ENCODE measurements around the gene ZNF224. TPM values are rescaled to one million over a fixed set of nuclear protein-coding genes. Genes with fewer than 3 reads are reported as not detected.
A peak's percentile ranks its signal among the peaks of the same experiment; 100 is the strongest.

The ZNF224 gene
- total and polyA plus RNA-seq, 4 experiments from 2014 or later = 10.8 to 91.2 (median 50.0) TPM

- no peak for DNase-seq
- Mint-ChIP-seq H3K36me3 (peaks cover 53 to 65% of the 10 kb centered on the region in 2 donors), H3K27me3 (no peaks in the 10 kb centered on the region), H3K4me3 (peak overlapping the region in 1 of 8 donors; percentile 31), H3K27ac (no peak overlapping the region), H3K4me1 (peaks cover 0 to 13% (median 7%) of the 10 kb centered on the region in 4 donors), H3K9me3 (peaks cover 2 to 83% (median 71%) of the 10 kb centered on the region in 8 donors)
- intact Hi-C loops (cut with micrococcal nuclease) = no loop called here
- peaks cover 0 to 42% of the 10 kb centered on the region in 2 donors for H3K9me3 ChIP-seq (ENCODE audit: control insufficient read depth in 1 of 2, low read length in 2 of 2)
- CTCF ChIA-PET (ENCODE audit: partially characterized antibody) = no interaction called here
- peaks cover 9% of the 10 kb centered on the region for H3K4me1 ChIP-seq (ENCODE audit: insufficient read depth, low read length)
- POLR2A ChIA-PET (ENCODE audit: partially characterized antibody) = no interaction called here
- H3K27ac ChIP-seq (ENCODE audit: low read depth, low read length) = no peak overlapping the region
- H3K36me3 ChIP-seq (ENCODE audit: insufficient read depth, low read length) = peaks cover 14% of the 10 kb centered on the region
- no peaks in the 10 kb centered on the region for H3K27me3 ChIP-seq (ENCODE audit: insufficient read depth, low read length)
- no peak overlapping the region for H3K4me3 ChIP-seq (ENCODE audit: low read length in 2 of 2)
Observed at GRCh38 chr19:44107751-44108150, 13.6 kb downstream of the ZNF224 start.

DNA sequence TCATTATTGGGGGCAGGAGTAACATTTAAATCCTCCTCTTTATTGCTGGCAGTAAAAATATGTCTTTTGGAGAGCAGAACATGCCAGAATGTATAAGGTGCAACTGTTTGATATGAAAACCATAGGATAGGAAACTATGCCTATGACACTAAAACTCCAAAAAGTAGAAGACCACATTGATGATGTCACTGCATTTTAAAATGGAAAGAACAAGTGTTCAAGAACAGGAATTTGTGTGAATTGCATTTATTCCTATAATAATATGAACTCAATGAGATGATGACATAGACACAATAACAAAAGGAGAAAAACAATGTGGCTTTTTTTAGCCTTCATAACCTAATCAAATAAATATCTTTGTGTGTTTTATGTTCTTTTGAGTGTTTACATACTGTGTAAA is 15.3 kb downstream of the ZNF224 start:
- Mint-ChIP-seq H3K36me3 (peaks cover 35 to 64% of the 10 kb centered on the region in 2 donors), H3K4me1 (peaks cover 6 to 28% (median 19%) of the 10 kb centered on the region in 4 donors), H3K27me3 (no peaks in the 10 kb centered on the region), H3K4me3 (peak overlapping the region in 1 of 8 donors; percentile 22), H3K27ac (no peak overlapping the region), H3K9me3 (peaks cover 2 to 68% (median 59%) of the 10 kb centered on the region in 8 donors)
- no peak overlapping the region for H3K27ac ChIP-seq (ENCODE audit: low read depth, low read length)
- no peaks in the 10 kb centered on the region for H3K27me3 ChIP-seq (ENCODE audit: insufficient read depth, low read length)
- no peak overlapping the region for H3K4me3 ChIP-seq (ENCODE audit: low read length in 2 of 2)
- intact Hi-C loops (cut with micrococcal nuclease) = no loop called here
- no peak for DNase-seq
- POLR2A ChIA-PET (ENCODE audit: partially characterized antibody) = no interaction called here
- CTCF ChIA-PET (ENCODE audit: partially characterized antibody) = no interaction called here
- peaks cover 19% of the 10 kb centered on the region for H3K4me1 ChIP-seq (ENCODE audit: insufficient read depth, low read length)
- H3K36me3 ChIP-seq (ENCODE audit: insufficient read depth, low read length) = peaks cover 12% of the 10 kb centered on the region
- peaks cover 0 to 39% of the 10 kb centered on the region in 2 donors for H3K9me3 ChIP-seq (ENCODE audit: control insufficient read depth in 1 of 2, low read length in 2 of 2)

- H3K9me3 Mint-ChIP-seq = peaks cover 2 to 46% (median 40%) of the 10 kb centered on the region in 8 donors
- no peak for DNase-seq
- intact Hi-C loops (cut with micrococcal nuclease) = no loop called here
- H3K4me1 Mint-ChIP-seq = peaks cover 9 to 40% (median 23%) of the 10 kb centered on the region in 4 donors
- peaks cover 0 to 22% of the 10 kb centered on the region in 2 donors for H3K9me3 ChIP-seq (ENCODE audit: control insufficient read depth in 1 of 2, low read length in 2 of 2)
- peaks cover 19% of the 10 kb centered on the region for H3K4me1 ChIP-seq (ENCODE audit: insufficient read depth, low read length)
- peak overlapping the region in 2 of 7 donors; percentile 3 to 55 for H3K27ac Mint-ChIP-seq
- ChIA-PET POLR2A (ENCODE audit: partially characterized antibody) (interaction anchor here (1.3 to 3.3 kb wide), 2 partner anchors 17 to 20 kb away, joined by 5 to 24 read pairs; partner anchors contain the start of gene ZNF224), CTCF (ENCODE audit: partially characterized antibody) (interaction anchor here (1.0 kb wide), 1 partner anchor 17 kb away, joined by 3 read pairs; no protein-coding TSS in a partner anchor)
- H3K27me3 Mint-ChIP-seq = no peaks in the 10 kb centered on the region
- H3K4me3 ChIP-seq (ENCODE audit: low read length in 2 of 2) = no peak overlapping the region
- no peaks in the 10 kb centered on the region for H3K27me3 ChIP-seq (ENCODE audit: insufficient read depth, low read length)
- no peak overlapping the region for H3K27ac ChIP-seq (ENCODE audit: low read depth, low read length)
- peaks cover 22 to 51% of the 10 kb centered on the region in 2 donors for H3K36me3 Mint-ChIP-seq
- H3K4me3 Mint-ChIP-seq = peak overlapping the region; percentile 15 to 96 (median 52)
- peaks cover 6% of the 10 kb centered on the region for H3K36me3 ChIP-seq (ENCODE audit: insufficient read depth, low read length)
Observed at GRCh38 chr19:44111910-44112463, 17.8 kb downstream of the ZNF224 start.

DNA sequence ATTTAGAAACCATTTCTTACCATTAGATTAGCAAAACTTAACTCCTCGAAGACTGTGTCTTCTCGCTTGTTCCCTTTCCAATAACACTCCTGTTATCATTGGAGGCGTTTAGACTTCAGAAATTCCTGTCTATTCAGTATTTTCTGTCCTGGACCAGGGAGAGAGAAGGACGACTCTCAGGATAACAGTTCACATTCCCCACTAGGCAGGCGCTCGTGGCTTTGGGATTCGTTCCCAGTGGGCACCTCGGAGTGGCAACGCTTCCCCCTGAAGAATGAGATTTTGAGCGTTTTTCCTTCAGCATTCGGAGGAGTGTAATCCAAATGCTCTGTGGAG is 18.6 kb downstream of the ZNF224 start:
- H3K4me3 ChIP-seq (ENCODE audit: low read length in 2 of 2) = peak overlapping the region; percentile 92 to 96
- no peak for DNase-seq
- H3K4me1 Mint-ChIP-seq = peaks cover 9 to 40% (median 23%) of the 10 kb centered on the region in 4 donors
- intact Hi-C loops (cut with micrococcal nuclease) = loop anchor here (1.0 kb wide), 8 partner anchors 18 to 192 kb away; partner anchors contain the start of genes ZNF224, ZNF226, ZNF227 and ZNF230
- H3K4me3 Mint-ChIP-seq = peak overlapping the region; percentile 96 to 100 (median 99)
- ChIA-PET POLR2A (ENCODE audit: partially characterized antibody) (interaction anchor here (1.3 to 3.3 kb wide), 2 partner anchors 18 to 19 kb away, joined by 5 to 24 read pairs; partner anchors contain the start of gene ZNF224), CTCF (ENCODE audit: partially characterized antibody) (interaction anchor here (1.0 kb wide), 1 partner anchor 17 kb away, joined by 3 read pairs; no protein-coding TSS in a partner anchor)
- peak overlapping the region; percentile 75 to 98 (median 94) for H3K27ac Mint-ChIP-seq
- H3K27me3 ChIP-seq (ENCODE audit: insufficient read depth, low read length) = no peaks in the 10 kb centered on the region
- peak overlapping the region; percentile 30 for H3K27ac ChIP-seq (ENCODE audit: low read depth, low read length)
- peaks cover 0 to 14% of the 10 kb centered on the region in 2 donors for H3K9me3 ChIP-seq (ENCODE audit: control insufficient read depth in 1 of 2, low read length in 2 of 2)
- H3K4me1 ChIP-seq (ENCODE audit: insufficient read depth, low read length) = peaks cover 19% of the 10 kb centered on the region
- peaks cover 2 to 38% (median 32%) of the 10 kb centered on the region in 8 donors for H3K9me3 Mint-ChIP-seq
- peaks cover 21 to 51% of the 10 kb centered on the region in 2 donors for H3K36me3 Mint-ChIP-seq
- no peaks in the 10 kb centered on the region for H3K27me3 Mint-ChIP-seq
- H3K36me3 ChIP-seq (ENCODE audit: insufficient read depth, low read length) = peaks cover 5% of the 10 kb centered on the region

- Histone ChIP-seq H3K4me3 (ENCODE audit: low read length in 2 of 2) (peak within 1 kb of the TSS; percentile 92 to 96), H3K27ac (ENCODE audit: low read depth, low read length) (peak within 1 kb of the TSS; percentile 30), H3K36me3 (ENCODE audit: insufficient read depth, low read length) (peaks cover 5% of the 10 kb centered on the region), H3K27me3 (ENCODE audit: insufficient read depth, low read length) (no peaks in the 10 kb centered on the region), H3K4me1 (ENCODE audit: insufficient read depth, low read length) (peaks cover 19% of the 10 kb centered on the region), H3K9me3 (ENCODE audit: control insufficient read depth in 1 of 2, low read length in 2 of 2) (peaks cover 0 to 9% of the 10 kb centered on the region in 2 donors)
- Mint-ChIP-seq H3K4me1 (peaks cover 9 to 40% (median 23%) of the 10 kb centered on the region in 4 donors), H3K4me3 (peak within 1 kb of the TSS; percentile 96 to 100 (median 99)), H3K9me3 (peaks cover 2 to 33% (median 27%) of the 10 kb centered on the region in 8 donors), H3K27ac (peak within 1 kb of the TSS; percentile 75 to 98 (median 94)), H3K27me3 (no peaks in the 10 kb centered on the region), H3K36me3 (peaks cover 21 to 50% of the 10 kb centered on the region in 2 donors)
- intact Hi-C loops (cut with micrococcal nuclease) = loop anchor here (1.0 kb wide), 8 partner anchors 19 to 191 kb away; partner anchors contain the start of genes ZNF224, ZNF226, ZNF227 and ZNF230
- POLR2A ChIA-PET (ENCODE audit: partially characterized antibody) = interaction anchor here (1.3 to 3.3 kb wide), 4 partner anchors 18 to 62 kb away, joined by 4 to 24 read pairs (median 6); partner anchors contain the start of genes ZNF224 and ZNF226
- DNase-seq = peak; percentile 80 to 85 (median 84)
- CTCF ChIA-PET (ENCODE audit: partially characterized antibody) = no interaction called here
Observed at GRCh38 chr19:44113138-44113783, 19.1 kb downstream of the ZNF224 start, which contains the start of gene ZNF225. Gene ZNF225, plus strand, starts transcription at chr19:44113399. Its CDS starts 2,429 bp downstream, at chr19:44115828.

GRCh38 chr19:44113784-44114390 is 19.7 kb downstream of the ZNF224 start:
- Histone ChIP-seq H3K9me3 (ENCODE audit: control insufficient read depth in 1 of 2, low read length in 2 of 2) (peaks cover 0 to 6% of the 10 kb centered on the region in 2 donors), H3K4me3 (ENCODE audit: low read length in 2 of 2) (peak overlapping the region; percentile 92 to 96), H3K4me1 (ENCODE audit: insufficient read depth, low read length) (peaks cover 19% of the 10 kb centered on the region), H3K36me3 (ENCODE audit: insufficient read depth, low read length) (peaks cover 5% of the 10 kb centered on the region), H3K27me3 (ENCODE audit: insufficient read depth, low read length) (no peaks in the 10 kb centered on the region), H3K27ac (ENCODE audit: low read depth, low read length) (peak overlapping the region; percentile 30)
- Mint-ChIP-seq H3K36me3 (peaks cover 26 to 52% of the 10 kb centered on the region in 2 donors), H3K27ac (peak overlapping the region; percentile 75 to 98 (median 94)), H3K9me3 (peaks cover 2 to 29% (median 23%) of the 10 kb centered on the region in 8 donors), H3K27me3 (no peaks in the 10 kb centered on the region), H3K4me3 (peak overlapping the region; percentile 96 to 100 (median 99)), H3K4me1 (peaks cover 9 to 40% (median 23%) of the 10 kb centered on the region in 4 donors)
- no peak for DNase-seq
- ChIA-PET CTCF (ENCODE audit: partially characterized antibody) (interaction anchor here (1.0 kb wide), 1 partner anchor 19 kb away, joined by 3 read pairs; the partner anchor contains the start of gene ZNF224), POLR2A (ENCODE audit: partially characterized antibody) (interaction anchor here (0.9 to 3.3 kb wide), 4 partner anchors 19 to 94 kb away, joined by 4 to 24 read pairs (median 5); partner anchors contain the start of genes ZNF224 and ZNF226)
- intact Hi-C loops (cut with micrococcal nuclease) = loop anchor here (1.0 kb wide), 8 partner anchors 20 to 190 kb away; partner anchors contain the start of genes ZNF224, ZNF226, ZNF227 and ZNF230
